GM19463 (cell line): ENCODE data around the gene PEX12.
"Not testable (repeated sequence)": the region's sequence is repeated elsewhere in the genome, so short reads cannot be mapped to it uniquely, and the experiment has no call there.

Experiments
- ATAC-seq: cut with Tn5 transposase; IDR thresholded peaks from one replicate; pipeline ENCODE4 v1.9.1; 2021; ENCODE audit warnings: mild to moderate bottlenecking, moderate library complexity; ENCODE audit not compliant: unreplicated experiment

Gene PEX12

GRCh38 chr17:35537601-35538141, 40.7 kb downstream of the PEX12 start, which contains the start of gene SLFN12L:
Gene SLFN12L, minus strand, starts transcription at chr17:35537678. Its CDS starts 15,314 bp downstream, at chr17:35522364.
- no peak for ATAC-seq

- ATAC-seq = no peak
Observed at GRCh38 chr17:35536664-35537171, 41.7 kb downstream of the PEX12 start.

GRCh38 chr17:35535406-35535805, 43.0 kb downstream of the PEX12 start:
- ATAC-seq = not testable (repeated sequence)

- ATAC-seq = no peak
Observed at GRCh38 chr17:35534576-35535093, 43.7 kb downstream of the PEX12 start.

GRCh38 chr17:35531160-35531559, 47.2 kb downstream of the PEX12 start:
- no peak for ATAC-seq

GRCh38 chr17:35529866-35530265, 48.5 kb downstream of the PEX12 start:
- no peak for ATAC-seq

- ATAC-seq = not testable (repeated sequence)
Observed at GRCh38 chr17:35529326-35529725, 49.0 kb downstream of the PEX12 start.
